Epidermal melanocyte (primary cell): ENCODE data around the gene CDKN1B.

Source experiments
- DNase-seq: peaks from one replicate; pipeline ENCODE4 v3.0.0; 2011; ENCODE audit warnings: low spot score; ENCODE audit not compliant: insufficient read length

CDKN1B gene

GRCh38 chr12:12716793-12717585 lies at the start of gene CDKN1B:
Gene CDKN1B, plus strand, starts transcription at chr12:12717368. Its CDS starts 472 bp downstream, at chr12:12717840.
- peak; percentile 80 for DNase-seq

- no peak for DNase-seq
These were observed 49.2 kb upstream of the CDKN1B start for GRCh38 chr12:12668005-12668404.

DNA sequence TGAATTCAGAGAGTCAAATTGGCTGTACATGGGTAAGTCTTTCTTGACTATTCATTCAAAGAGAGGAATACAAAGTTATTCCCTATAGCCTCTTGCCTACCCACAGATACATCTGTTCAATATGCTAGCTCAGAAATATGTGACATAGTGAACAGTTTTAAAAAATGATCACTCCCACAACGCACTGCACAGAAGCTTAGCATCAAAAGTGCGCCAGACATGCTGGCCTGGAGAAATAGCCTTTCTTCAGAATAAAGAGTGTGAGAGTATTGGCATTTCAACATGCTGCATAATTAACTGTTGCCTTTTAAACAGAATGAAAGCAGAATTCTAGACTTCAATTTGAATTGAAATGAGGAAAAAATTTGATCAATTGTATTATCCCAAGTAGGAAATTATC lies 48.1 kb upstream of the CDKN1B start:
- no peak for DNase-seq

- DNase-seq: no peak
These were observed 45.1 kb upstream of the CDKN1B start for GRCh38 chr12:12671850-12672660.

DNA sequence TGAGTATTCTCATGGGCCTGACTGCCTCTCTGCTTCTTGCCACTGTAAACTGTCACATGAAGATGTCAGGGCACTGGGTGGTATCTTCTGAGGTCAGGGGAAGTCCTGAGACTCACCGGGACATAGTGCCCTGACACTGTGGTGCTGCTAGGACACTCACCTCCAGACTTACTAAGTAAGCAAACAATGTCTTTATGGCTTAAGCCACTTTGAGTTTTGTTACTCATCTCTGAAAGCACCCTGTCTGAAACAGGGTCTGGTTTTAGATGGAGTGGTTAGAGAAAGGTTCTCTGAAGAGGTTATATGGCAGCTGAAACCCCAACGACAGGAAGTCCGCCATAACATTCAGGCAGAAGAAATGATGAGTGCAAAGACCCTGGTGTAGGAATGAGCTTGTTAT lies 43.9 kb upstream of the CDKN1B start:
- DNase-seq: no peak

- no peak for DNase-seq
These were observed 40.6 kb upstream of the CDKN1B start for GRCh38 chr12:12676605-12677004.

DNA sequence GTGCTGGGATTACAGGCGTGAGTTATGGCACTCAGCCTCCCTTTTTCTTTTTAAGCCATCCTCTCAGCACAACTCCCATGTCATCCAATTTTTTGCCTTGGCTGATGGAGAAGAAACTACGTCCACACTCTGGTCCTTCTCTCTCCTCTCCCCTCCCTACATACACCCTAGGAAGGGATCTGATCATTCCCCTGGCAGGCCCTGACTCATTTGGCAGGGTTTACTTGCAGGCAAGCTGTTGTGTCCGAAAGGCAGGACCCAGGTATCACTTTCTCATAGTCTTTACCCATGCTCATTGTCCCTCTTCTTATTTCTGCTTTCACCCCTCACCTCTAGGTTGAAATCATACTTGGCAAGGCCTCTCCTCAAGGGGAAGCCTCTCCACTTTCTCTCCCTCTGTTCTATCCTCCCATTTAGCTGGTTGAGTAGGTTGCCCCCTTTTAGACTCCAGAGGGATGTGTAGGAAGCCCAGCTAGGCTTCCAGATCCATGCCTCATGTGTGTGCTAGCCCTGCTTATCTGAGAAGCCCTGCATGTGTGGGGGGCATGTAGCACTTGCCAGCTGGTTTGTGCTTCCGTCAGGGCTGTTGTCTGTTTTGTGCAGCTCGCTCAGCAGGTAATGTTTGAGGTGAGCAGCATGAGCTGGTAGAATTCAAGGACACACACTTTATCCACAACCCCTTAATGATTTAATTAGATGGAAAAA lies 36.0 kb upstream of the CDKN1B start:
- DNase-seq: no peak

GRCh38 chr12:12682284-12682683 lies 34.9 kb upstream of the CDKN1B start:
- DNase-seq: no peak

- DNase-seq: no peak
These were observed 34.0 kb upstream of the CDKN1B start for GRCh38 chr12:12683136-12683697.

DNA sequence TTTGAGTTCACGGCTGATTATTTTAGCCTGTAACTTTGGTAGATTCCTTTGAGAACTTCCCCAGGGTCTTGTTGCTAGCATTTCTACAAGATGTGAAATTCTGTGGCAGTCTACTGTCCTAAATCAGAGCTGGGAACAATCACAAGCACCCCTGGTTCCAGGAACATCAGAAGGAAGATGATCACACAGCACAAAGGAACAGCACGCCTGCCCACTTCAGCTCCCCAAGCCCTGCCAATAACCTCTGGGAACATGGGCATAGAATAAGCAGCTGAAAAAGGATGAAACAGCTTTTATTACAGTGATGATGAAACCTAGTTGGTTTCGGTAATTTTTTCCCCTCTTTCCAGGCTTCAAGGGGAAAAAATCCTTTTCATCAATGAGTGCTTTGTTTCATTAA lies 33.4 kb upstream of the CDKN1B start:
- DNase-seq: no peak

- DNase-seq: no peak
These were observed 32.6 kb upstream of the CDKN1B start for GRCh38 chr12:12684375-12685106.

DNA sequence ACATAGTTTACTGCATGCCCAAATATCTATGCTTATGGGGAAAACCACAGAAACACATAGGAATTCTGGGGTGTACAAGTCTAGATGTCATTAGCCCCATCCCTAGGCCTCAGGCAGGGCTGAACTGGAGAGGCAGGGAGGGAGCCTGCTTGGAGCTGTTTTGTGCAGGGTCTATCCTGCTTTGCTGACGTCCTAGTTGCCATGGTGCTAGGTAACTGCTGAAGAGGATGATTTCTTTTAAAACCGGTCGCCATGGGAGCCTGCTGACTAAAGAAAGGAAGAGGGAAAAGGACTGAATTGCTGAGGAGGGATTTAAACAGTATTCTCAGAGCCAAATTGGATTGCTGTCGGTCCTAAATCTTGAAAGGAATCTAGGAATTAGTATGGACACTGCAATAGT lies 31.9 kb upstream of the CDKN1B start:
- DNase-seq: no peak

DNA sequence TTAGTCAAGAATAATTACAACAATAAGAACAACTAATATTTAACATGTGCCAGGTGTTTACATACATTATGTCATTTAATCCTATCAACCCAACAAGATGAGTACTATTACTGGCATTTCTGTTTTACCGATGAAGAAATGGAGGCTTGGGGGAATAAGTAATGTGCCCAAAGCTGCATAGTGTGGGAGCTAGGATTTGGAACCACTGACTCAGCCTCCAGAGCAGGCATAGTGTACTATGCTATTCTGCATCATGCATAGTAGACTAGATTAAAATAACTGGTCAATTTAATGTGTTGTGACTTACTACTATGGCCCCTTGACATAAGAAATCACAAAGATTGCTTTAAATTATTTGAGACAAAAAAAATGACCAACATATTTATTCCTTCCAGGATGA lies 30.7 kb upstream of the CDKN1B start:
- DNase-seq: no peak

GRCh38 chr12:12686925-12687324 lies 30.2 kb upstream of the CDKN1B start:
- no peak for DNase-seq

DNA sequence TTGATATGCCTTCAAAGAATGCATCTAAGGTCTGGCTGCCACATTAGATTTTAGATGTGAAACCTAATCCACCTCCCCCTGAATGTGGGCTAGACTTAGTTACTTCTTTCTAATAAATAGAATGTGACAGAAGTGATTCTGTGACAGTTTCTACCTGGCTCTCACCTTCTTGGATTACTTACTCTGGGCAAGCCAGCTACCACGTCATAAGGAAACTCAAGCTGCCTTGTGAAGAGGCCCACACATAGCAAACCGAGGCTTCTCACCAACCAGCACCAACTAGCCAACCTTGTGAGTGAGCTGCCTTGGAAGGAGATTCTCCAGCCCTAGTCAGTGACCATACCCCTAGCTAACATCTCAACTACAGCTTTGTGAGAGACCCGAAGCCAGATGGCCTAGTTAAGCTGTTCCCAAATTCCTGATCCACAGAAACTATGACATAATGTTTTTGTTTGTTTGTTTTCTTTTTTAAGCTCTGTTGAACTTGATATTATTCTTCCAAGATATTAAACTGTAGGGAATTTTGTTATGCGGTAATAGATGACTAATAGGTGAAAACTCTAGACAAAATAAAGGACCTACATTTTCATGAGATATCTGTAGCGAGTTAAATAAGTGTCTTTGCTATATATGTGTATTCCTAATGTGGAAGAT lies 27.4 kb upstream of the CDKN1B start:
- no peak for DNase-seq

GRCh38 chr12:12691549-12691948 lies 25.6 kb upstream of the CDKN1B start:
- DNase-seq: no peak

DNA sequence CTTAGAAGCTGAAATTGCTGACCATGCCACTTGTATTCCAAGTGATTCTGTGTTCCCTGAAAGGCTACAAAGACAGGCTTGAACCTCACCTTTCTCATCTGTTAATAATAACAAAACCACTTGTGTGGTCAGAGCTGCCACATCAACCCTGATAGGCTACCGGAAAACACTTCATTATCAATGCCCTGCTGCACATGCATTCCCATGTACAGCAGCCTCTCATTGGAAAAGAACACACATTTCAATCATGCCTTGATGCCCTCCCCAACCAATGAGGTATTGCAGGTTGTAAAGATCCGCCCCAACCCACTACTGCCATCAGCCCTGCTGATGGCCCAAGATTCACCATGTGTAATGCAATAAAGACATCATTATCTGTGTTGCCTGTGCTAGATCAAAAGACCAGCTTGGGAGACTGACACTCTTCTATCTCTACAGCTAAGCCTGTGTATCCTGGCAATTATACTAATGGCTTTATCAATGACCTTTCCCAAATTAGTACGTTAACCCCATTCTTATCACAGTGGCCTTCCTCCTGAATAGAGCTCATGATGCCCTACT lies 24.0 kb upstream of the CDKN1B start:
- no peak for DNase-seq

- DNase-seq: no peak
These were observed 20.4 kb upstream of the CDKN1B start for GRCh38 chr12:12696562-12697383.

DNA sequence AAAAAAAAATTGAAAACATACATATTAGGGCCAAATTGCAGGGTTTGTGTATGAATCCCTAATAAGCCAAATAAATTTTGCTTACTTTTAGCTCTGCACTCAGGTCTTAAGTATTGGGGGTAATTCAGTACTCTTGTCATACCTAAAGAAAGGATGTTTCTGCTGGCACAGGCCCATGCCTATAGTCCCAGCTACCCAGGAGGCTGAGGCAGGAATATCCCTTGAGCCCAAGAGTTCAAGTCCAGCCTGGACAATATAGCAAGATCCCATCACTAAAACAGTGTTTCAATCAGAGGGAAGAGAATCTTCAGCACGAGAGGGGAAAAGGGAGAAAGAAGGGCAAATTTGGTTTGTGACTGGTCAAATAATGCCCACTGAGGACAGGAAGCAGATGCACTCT lies 17.8 kb upstream of the CDKN1B start:
- no peak for DNase-seq
